ENCODE measurements around the gene IREB2. TPM values are rescaled to one million over a fixed set of nuclear protein-coding genes. Genes with fewer than 3 reads are reported as not detected.

IREB2 gene
- total and polyA plus RNA-seq, 2 experiments from 2014 or later, result 23.4 to 34.2 TPM

GRCh38 chr15:78453447-78453846, 15.4 kb downstream of the IREB2 start:
- Histone ChIP-seq H3K9me3 (ENCODE audit: low read depth) (no peaks in the 10 kb centered on the region), H3K36me3 (no peaks in the 10 kb centered on the region), H3K27ac (no peak overlapping the region), H3K4me1 (ENCODE audit: low read depth) (peaks cover 18% of the 10 kb centered on the region), H3K4me3 (no peak overlapping the region), H3K27me3 (no peaks in the 10 kb centered on the region)
- TF ChIP-seq CTCF (IDR thresholded peaks at IDR 0.05; ENCODE audit: low read depth, low read length), result no peak
- DNase-seq (ENCODE audit: low read depth in 1 of 2, low spot score in 1 of 2), result no peak

GRCh38 chr15:78454992-78455391, 17.0 kb downstream of the IREB2 start:
- no peak overlapping the region for H3K4me3 ChIP-seq
- no peak for DNase-seq (ENCODE audit: low read depth in 1 of 2, low spot score in 1 of 2)
- H3K4me1 ChIP-seq (ENCODE audit: low read depth), result peaks cover 14% of the 10 kb centered on the region
- no peak overlapping the region for H3K27ac ChIP-seq
- no peak for TF ChIP-seq CTCF (IDR thresholded peaks at IDR 0.05; ENCODE audit: low read depth, low read length)
- no peaks in the 10 kb centered on the region for H3K9me3 ChIP-seq (ENCODE audit: low read depth)
- H3K36me3 ChIP-seq, result no peaks in the 10 kb centered on the region
- H3K27me3 ChIP-seq, result no peaks in the 10 kb centered on the region

DNA sequence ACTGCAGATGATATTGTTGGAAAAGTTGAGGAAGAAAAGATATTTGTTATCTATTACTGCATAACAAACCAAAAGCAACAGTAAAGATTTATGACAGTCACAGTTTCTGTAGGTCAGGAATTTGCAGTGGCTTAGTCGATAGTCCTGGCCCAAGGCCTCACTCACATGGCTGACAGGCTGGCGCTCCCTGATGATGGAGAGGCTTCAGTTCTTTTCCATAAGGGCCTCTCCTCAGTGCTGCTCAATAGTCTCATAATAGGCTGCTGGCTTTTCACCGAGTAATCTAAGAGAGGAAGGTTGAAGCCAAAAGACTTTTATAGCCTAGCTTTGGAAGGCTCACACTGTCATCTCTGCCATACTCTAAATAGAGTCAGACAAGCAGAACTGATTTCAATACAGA, 17.7 kb downstream of the IREB2 start:
- no peaks in the 10 kb centered on the region for H3K9me3 ChIP-seq (ENCODE audit: low read depth)
- no peak for DNase-seq (ENCODE audit: low read depth in 1 of 2, low spot score in 1 of 2)
- H3K4me3 ChIP-seq, result no peak overlapping the region
- H3K27me3 ChIP-seq, result no peaks in the 10 kb centered on the region
- peak overlapping the region; percentile 65 for H3K27ac ChIP-seq
- no peaks in the 10 kb centered on the region for H3K36me3 ChIP-seq
- H3K4me1 ChIP-seq (ENCODE audit: low read depth), result peaks cover 14% of the 10 kb centered on the region
- TF ChIP-seq CTCF (IDR thresholded peaks at IDR 0.05; ENCODE audit: low read depth, low read length), result no peak

DNA sequence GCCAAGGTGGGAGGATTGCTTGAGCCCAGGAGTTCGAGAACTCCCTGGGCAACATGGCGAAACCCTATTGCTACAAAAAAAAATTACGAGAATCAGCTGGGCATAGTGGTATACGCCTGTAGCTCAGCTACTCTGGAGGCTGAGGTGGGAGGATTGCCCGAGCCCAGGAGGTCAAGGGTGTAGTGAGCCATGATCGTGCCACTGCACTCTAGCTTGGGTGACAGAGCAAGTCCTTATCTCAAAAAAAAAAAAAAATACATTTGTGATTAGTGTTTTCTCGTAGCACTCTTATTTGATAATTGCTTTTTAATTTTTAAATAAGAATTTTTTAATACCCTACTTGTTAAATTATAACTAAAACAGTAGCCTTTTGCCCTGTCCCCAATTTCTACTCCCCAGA, 18.4 kb downstream of the IREB2 start:
- no peaks in the 10 kb centered on the region for H3K36me3 ChIP-seq
- H3K27me3 ChIP-seq, result no peaks in the 10 kb centered on the region
- H3K9me3 ChIP-seq (ENCODE audit: low read depth), result no peaks in the 10 kb centered on the region
- peak overlapping the region; percentile 65 for H3K27ac ChIP-seq
- TF ChIP-seq CTCF (IDR thresholded peaks at IDR 0.05; ENCODE audit: low read depth, low read length), result no peak
- H3K4me1 ChIP-seq (ENCODE audit: low read depth), result peaks cover 14% of the 10 kb centered on the region
- no peak overlapping the region for H3K4me3 ChIP-seq
- no peak for DNase-seq (ENCODE audit: low read depth in 1 of 2, low spot score in 1 of 2)

GRCh38 chr15:78457101-78457500, 19.1 kb downstream of the IREB2 start:
- Histone ChIP-seq H3K4me3 (no peak overlapping the region), H3K27ac (no peak overlapping the region), H3K4me1 (ENCODE audit: low read depth) (peaks cover 14% of the 10 kb centered on the region), H3K9me3 (ENCODE audit: low read depth) (no peaks in the 10 kb centered on the region), H3K27me3 (no peaks in the 10 kb centered on the region), H3K36me3 (no peaks in the 10 kb centered on the region)
- peak in 1 of 2 donors; percentile 76 for DNase-seq (ENCODE audit: low read depth in 1 of 2, low spot score in 1 of 2)
- no peak for TF ChIP-seq CTCF (IDR thresholded peaks at IDR 0.05; ENCODE audit: low read depth, low read length)

DNA sequence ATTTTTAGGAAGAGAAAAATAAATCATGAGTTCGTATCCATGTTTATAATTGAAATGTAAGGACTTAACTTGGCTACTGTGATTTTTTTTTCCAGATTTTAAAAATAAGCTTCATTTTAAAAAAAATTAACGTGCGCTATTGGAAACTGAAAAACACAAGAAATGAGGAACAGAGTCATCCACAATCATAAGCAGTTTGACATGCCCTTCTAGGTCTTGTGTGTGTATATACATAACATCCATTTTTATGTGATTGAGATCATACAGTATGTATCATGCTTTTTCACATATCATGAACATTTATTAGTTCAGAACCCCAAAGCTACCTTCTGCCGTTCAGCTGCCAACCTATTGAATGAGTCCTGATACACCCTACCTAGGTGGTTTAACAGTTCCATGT, 22.7 kb downstream of the IREB2 start:
- Histone ChIP-seq H3K27me3 (no peaks in the 10 kb centered on the region), H3K36me3 (peaks cover 17% of the 10 kb centered on the region), H3K4me1 (ENCODE audit: low read depth) (peaks cover 18% of the 10 kb centered on the region), H3K4me3 (no peak overlapping the region), H3K27ac (no peak overlapping the region), H3K9me3 (ENCODE audit: low read depth) (no peaks in the 10 kb centered on the region)
- no peak for TF ChIP-seq CTCF (IDR thresholded peaks at IDR 0.05; ENCODE audit: low read depth, low read length)
- DNase-seq (ENCODE audit: low read depth in 1 of 2, low spot score in 1 of 2), result no peak
